SH-SY5Y (cell line): ENCODE measurements around the gene ATP5MK.

Experiments
- GATA2 ChIP-seq: IDR thresholded peaks from 2 replicates; pipeline ENCODE4 v1.6.1; 2011; ENCODE audit warnings: mild to moderate bottlenecking, low read depth, low read length
- GATA3 ChIP-seq: IDR thresholded peaks from 2 replicates; pipeline ENCODE4 v1.6.1; 2011; ENCODE audit warnings: low read depth, mild to moderate bottlenecking, low read length, moderate library complexity

ATP5MK gene

GRCh38 chr10:103355906-103356599, 40.2 kb downstream of the ATP5MK start:
- TF ChIP-seq GATA2 = no peak
- TF ChIP-seq GATA3 = no peak

- TF ChIP-seq GATA3 (no peak), GATA2 (no peak)
These were observed 43.0 kb downstream of the ATP5MK start for GRCh38 chr10:103353281-103353680.

GRCh38 chr10:103350517-103351260, 45.6 kb downstream of the ATP5MK start, which contains the start of gene PCGF6:
PCGF6 (minus strand) TSS chr10:103351140; CDS start chr10:103351066, 74 bp downstream.
- no peak for TF ChIP-seq GATA3
- no peak for TF ChIP-seq GATA2

GRCh38 chr10:103350175-103350516, 46.1 kb downstream of the ATP5MK start:
- TF ChIP-seq GATA2 = no peak
- TF ChIP-seq GATA3 = no peak
